H7 (cell line): ENCODE measurements around the gene CLK3. TPM values are rescaled to one million over a fixed set of nuclear protein-coding genes. Genes with fewer than 3 reads are reported as not detected.
"Not testable (repeated sequence)": the region's sequence is repeated elsewhere in the genome, so short reads cannot be mapped to it uniquely, and the experiment has no call there.

Experiments
- DNase-seq: peaks from one replicate; pipeline ENCODE4 v3.0.0; 2012
- H3K27me3 ChIP-seq: 2 replicates; pipeline ENCODE4 v1.6.0; 2011; ENCODE audit warnings: mild to moderate bottlenecking, low read length; ENCODE audit not compliant: control insufficient read depth, insufficient read depth
- H3K36me3 ChIP-seq: replicated peaks from 2 replicates; pipeline ENCODE4 v1.5.1; 2011; ENCODE audit warnings: low read length; ENCODE audit not compliant: control insufficient read depth, insufficient read depth
- H3K4me3 ChIP-seq: 2 replicates; pipeline ENCODE4 v1.5.1; 2011; ENCODE audit warnings: low read depth, mild to moderate bottlenecking, control low read depth, low read length, moderate library complexity; ENCODE audit not compliant: insufficient read depth
- total RNA-seq: library from RNA; depleted of rRNA; stranded (reverse); fragments of >200 nt; shearing (Covaris generic); gene quantifications from 2 replicates; pipeline ENCODE4 v1.2.3, GENCODE V29; 2014; rRNA removed

CLK3 gene
- total RNA-seq, 1 experiment from 2014 or later = 50.6 TPM

- H3K27me3 ChIP-seq = no peaks in the 10 kb centered on the region
- DNase-seq = no peak
- no peak overlapping the region for H3K4me3 ChIP-seq
- 0 out of 2 replicates have a peak, but pooled peaks cover 2% of the 10 kb centered on the region for H3K36me3 ChIP-seq
These were observed 42.2 kb downstream of the CLK3 start for GRCh38 chr15:74657846-74658245.

GRCh38 chr15:74661280-74661679 is 45.6 kb downstream of the CLK3 start:
- not testable (repeated sequence) for H3K27me3 ChIP-seq, H3K36me3 ChIP-seq

GRCh38 chr15:74662064-74662860 is 46.6 kb downstream of the CLK3 start:
- H3K27me3 ChIP-seq = no peaks in the 10 kb centered on the region
- H3K36me3 ChIP-seq = no peaks in the 10 kb centered on the region
- H3K4me3 ChIP-seq = no peak overlapping the region
- DNase-seq = no peak

More at GRCh38 chr15:74661280-74661679, 45.6 kb downstream of the CLK3 start:
- not testable (repeated sequence) for H3K4me3 ChIP-seq, DNase-seq

- Histone ChIP-seq H3K27me3 (no peaks in the 10 kb centered on the region), H3K4me3 (no peak overlapping the region), H3K36me3 (no peaks in the 10 kb centered on the region)
- no peak for DNase-seq
These were observed 47.8 kb downstream of the CLK3 start for GRCh38 chr15:74663303-74664027.

GRCh38 chr15:74664028-74664616 is 48.5 kb downstream of the CLK3 start:
- no peak for DNase-seq
- Histone ChIP-seq H3K36me3 (no peaks in the 10 kb centered on the region), H3K27me3 (no peaks in the 10 kb centered on the region)

GRCh38 chr15:74664670-74665069 is 49.0 kb downstream of the CLK3 start:
- Histone ChIP-seq H3K4me3 (no peak overlapping the region), H3K36me3 (no peaks in the 10 kb centered on the region), H3K27me3 (no peaks in the 10 kb centered on the region)
- no peak for DNase-seq

More at GRCh38 chr15:74664028-74664616, 48.5 kb downstream of the CLK3 start:
- no peak overlapping the region for H3K4me3 ChIP-seq

- Histone ChIP-seq H3K4me3 (no peak overlapping the region), H3K27me3 (no peaks in the 10 kb centered on the region), H3K36me3 (peaks cover 10% of the 10 kb centered on the region)
- no peak for DNase-seq
These were observed 52.3 kb downstream of the CLK3 start for GRCh38 chr15:74667975-74668374.

- H3K4me3 ChIP-seq = no peak overlapping the region
- H3K36me3 ChIP-seq = peaks cover 12% of the 10 kb centered on the region
- H3K27me3 ChIP-seq = no peaks in the 10 kb centered on the region
- no peak for DNase-seq
These were observed 54.0 kb downstream of the CLK3 start for GRCh38 chr15:74669627-74670026.

GRCh38 chr15:74674161-74674560 is 58.5 kb downstream of the CLK3 start:
- Histone ChIP-seq H3K36me3 (peaks cover 15% of the 10 kb centered on the region), H3K4me3 (no peak overlapping the region), H3K27me3 (no peaks in the 10 kb centered on the region)
- DNase-seq = no peak

- no peak for DNase-seq
- Histone ChIP-seq H3K4me3 (no peak overlapping the region), H3K36me3 (peaks cover 7% of the 10 kb centered on the region), H3K27me3 (no peaks in the 10 kb centered on the region)
These were observed 61.2 kb downstream of the CLK3 start for GRCh38 chr15:74676801-74677200.

Other genes with a start within 250 kb of the CLK3 start
- gene CYP11A1, start 248.2 kb upstream of the CLK3 start, total RNA-seq = 5.2 and 5.6 TPM in 2 replicates
- 26.8 and 36.0 TPM in 2 replicates for gene SEMA7A, start 181.9 kb upstream of the CLK3 start, total RNA-seq
- gene UBL7, start 154.7 kb upstream of the CLK3 start, total RNA-seq = 83.0 and 105 TPM in 2 replicates
- gene ARID3B, start 74.6 kb upstream of the CLK3 start, total RNA-seq = 65.9 and 68.0 TPM in 2 replicates
- 9.4 and 9.7 TPM in 2 replicates for gene EDC3, start 80.2 kb downstream of the CLK3 start, total RNA-seq
- gene CYP1A1, start 109.7 kb downstream of the CLK3 start, total RNA-seq = 0.45 and 0.78 TPM in 2 replicates
- gene CYP1A2, start 133.0 kb downstream of the CLK3 start, total RNA-seq = not detected in 2 replicates
- 31.8 and 34.8 TPM in 2 replicates for gene CSK, start 166.2 kb downstream of the CLK3 start, total RNA-seq
- not detected in 2 replicates for gene LMAN1L, start 197.0 kb downstream of the CLK3 start, total RNA-seq
- gene CPLX3, start 210.8 kb downstream of the CLK3 start, total RNA-seq = 0.03 TPM in 1 of 2 replicates, not detected in the other
- gene ULK3, start 227.3 kb downstream of the CLK3 start, total RNA-seq = 20.9 and 30.4 TPM in 2 replicates